ENCODE measurements around the gene ABCC12. TPM values are rescaled to one million over a fixed set of nuclear protein-coding genes. Genes with fewer than 3 reads are reported as not detected.

Gene ABCC12
- total and polyA plus RNA-seq, 10 of the 15 experiments (the other 5 are each of a cell fraction or from before 2014, with no cell fraction given), result 0.02 to 0.03 (median 0.03) TPM; not detected in 6

GRCh38 chr16:48203974-48204824 lies 48.4 kb upstream of the ABCC12 start (continued):
- TF ChIP-seq PBX3 (IDR thresholded peaks at IDR 0.05; ENCODE audit: insufficient replicate concordance, low read depth, low read length) (no peak), MLLT1 (IDR thresholded peaks at IDR 0.05) (no peak)

- RAD21 ChIA-PET (ENCODE audit: unreplicated experiment), result no interaction called here
- 48% methylated on average over 6 of the region's 6 CpGs for WGBS (ENCODE audit: insufficient coverage, insufficient replicate concordance, low lambda C conversion rate, missing lambda C conversion rate)
- SMC1A ChIA-PET (ENCODE audit: uncharacterized antibody, unreplicated experiment), result no interaction called here
Observed at GRCh38 chr16:48201515-48202201, 45.9 kb upstream of the ABCC12 start.

More at GRCh38 chr16:48201515-48202201, 45.9 kb upstream of the ABCC12 start:
- BruUV-seq (replicated peaks), result no TSS peak
- no peak for DNase-seq (ENCODE audit: low read depth, low spot score)
- Histone ChIP-seq H4K20me1 (ENCODE audit: control insufficient read depth, insufficient read depth) (no peaks in the 10 kb centered on the region), H3K4me2 (ENCODE audit: control insufficient read depth, insufficient read depth) (no peak overlapping the region), H3K9ac (ENCODE audit: control insufficient read depth, insufficient read depth, low read length) (no peak overlapping the region), H3K4me1 (ENCODE audit: control insufficient read depth, insufficient read depth, low read length) (no peaks in the 10 kb centered on the region), H3K9me3 (replicated peaks; ENCODE audit: control insufficient read depth, insufficient read depth, low read length) (no peaks in the 10 kb centered on the region), H3K27ac (ENCODE audit: control insufficient read depth, insufficient read depth) (no peak overlapping the region), H3K27me3 (replicated peaks in 1 of 2; ENCODE audit: control insufficient read depth in 2 of 2, insufficient read depth in 2 of 2, low read length in 1 of 2) (no peaks in the 10 kb centered on the region), H3K4me3 (no peak overlapping the region), H2AFZ (ENCODE audit: control insufficient read depth, low read depth, low read length) (no peak overlapping the region), H3K79me2 (ENCODE audit: control insufficient read depth, insufficient read depth, low read length) (no peaks in the 10 kb centered on the region), H3K36me3 (ENCODE audit: control insufficient read depth in 2 of 2, insufficient read depth in 2 of 2, low read length in 1 of 2) (no peaks in the 10 kb centered on the region)
- no peak for ATAC-seq
- POLR2A ChIA-PET, result interaction anchor here (0.7 to 1.2 kb wide), 2 partner anchors 36 to 1088 kb away, joined by 3 to 4 read pairs; no protein-coding TSS in a partner anchor
- no peak for FAIRE-seq
- intact Hi-C loops (cut with micrococcal nuclease; ENCODE audit: unreplicated experiment) (no loop called here), in situ Hi-C loops (cut with MboI) (no loop called here)
- CTCF ChIA-PET, result interaction anchor here (0.6 to 1.0 kb wide), 2 partner anchors 329 to 429 kb away, joined by 3 read pairs; no protein-coding TSS in a partner anchor
- no peak for TF ChIP-seq USF1 (IDR thresholded peaks at IDR 0.05; ENCODE audit: borderline replicate concordance, extremely low read length, insufficient read depth, low read depth, low read length)
- no peak for TF ChIP-seq ESRRA (IDR thresholded peaks at IDR 0.05; ENCODE audit: low read length)
- no peak for TF ChIP-seq CREB1 (IDR thresholded peaks at IDR 0.05; ENCODE audit: low read depth)
- no peak for TF ChIP-seq ZBED1 (IDR thresholded peaks at IDR 0.05; ENCODE audit: borderline replicate concordance)
- no peak for TF ChIP-seq STAT1 (conservative IDR thresholded peaks at IDR 0.05)
- TF ChIP-seq NR2F1 (conservative IDR thresholded peaks at IDR 0.05), result no peak
- TF ChIP-seq SRF (IDR thresholded peaks at IDR 0.05; ENCODE audit: low read depth in 2 of 2, low read length in 2 of 2), result no peak
- TF ChIP-seq PAX5 (IDR thresholded peaks at IDR 0.05; ENCODE audit: borderline replicate concordance, low read depth, low read length), result no peak
- no peak for TF ChIP-seq CHD4 (IDR thresholded peaks at IDR 0.05)
- no peak for TF ChIP-seq IKZF1 (conservative IDR thresholded peaks at IDR 0.05)
- TF ChIP-seq ZNF207 (IDR thresholded peaks at IDR 0.05; ENCODE audit: borderline replicate concordance), result no peak
- no peak for TF ChIP-seq POLR2A (IDR thresholded peaks at IDR 0.05; ENCODE audit: low read depth, low read length)
- no peak for TF ChIP-seq MEF2B (IDR thresholded peaks at IDR 0.05; ENCODE audit: partially characterized antibody, poor library complexity, severe bottlenecking)

Measured in GM12878 (cell line).